ENCODE results near the gene TTC17.
"Not testable (repeated sequence)": the region's sequence is repeated elsewhere in the genome, so short reads cannot be mapped to it uniquely, and the experiment has no call there.

The TTC17 gene, protein sequence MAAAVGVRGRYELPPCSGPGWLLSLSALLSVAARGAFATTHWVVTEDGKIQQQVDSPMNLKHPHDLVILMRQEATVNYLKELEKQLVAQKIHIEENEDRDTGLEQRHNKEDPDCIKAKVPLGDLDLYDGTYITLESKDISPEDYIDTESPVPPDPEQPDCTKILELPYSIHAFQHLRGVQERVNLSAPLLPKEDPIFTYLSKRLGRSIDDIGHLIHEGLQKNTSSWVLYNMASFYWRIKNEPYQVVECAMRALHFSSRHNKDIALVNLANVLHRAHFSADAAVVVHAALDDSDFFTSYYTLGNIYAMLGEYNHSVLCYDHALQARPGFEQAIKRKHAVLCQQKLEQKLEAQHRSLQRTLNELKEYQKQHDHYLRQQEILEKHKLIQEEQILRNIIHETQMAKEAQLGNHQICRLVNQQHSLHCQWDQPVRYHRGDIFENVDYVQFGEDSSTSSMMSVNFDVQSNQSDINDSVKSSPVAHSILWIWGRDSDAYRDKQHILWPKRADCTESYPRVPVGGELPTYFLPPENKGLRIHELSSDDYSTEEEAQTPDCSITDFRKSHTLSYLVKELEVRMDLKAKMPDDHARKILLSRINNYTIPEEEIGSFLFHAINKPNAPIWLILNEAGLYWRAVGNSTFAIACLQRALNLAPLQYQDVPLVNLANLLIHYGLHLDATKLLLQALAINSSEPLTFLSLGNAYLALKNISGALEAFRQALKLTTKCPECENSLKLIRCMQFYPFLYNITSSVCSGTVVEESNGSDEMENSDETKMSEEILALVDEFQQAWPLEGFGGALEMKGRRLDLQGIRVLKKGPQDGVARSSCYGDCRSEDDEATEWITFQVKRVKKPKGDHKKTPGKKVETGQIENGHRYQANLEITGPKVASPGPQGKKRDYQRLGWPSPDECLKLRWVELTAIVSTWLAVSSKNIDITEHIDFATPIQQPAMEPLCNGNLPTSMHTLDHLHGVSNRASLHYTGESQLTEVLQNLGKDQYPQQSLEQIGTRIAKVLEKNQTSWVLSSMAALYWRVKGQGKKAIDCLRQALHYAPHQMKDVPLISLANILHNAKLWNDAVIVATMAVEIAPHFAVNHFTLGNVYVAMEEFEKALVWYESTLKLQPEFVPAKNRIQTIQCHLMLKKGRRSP

DNA sequence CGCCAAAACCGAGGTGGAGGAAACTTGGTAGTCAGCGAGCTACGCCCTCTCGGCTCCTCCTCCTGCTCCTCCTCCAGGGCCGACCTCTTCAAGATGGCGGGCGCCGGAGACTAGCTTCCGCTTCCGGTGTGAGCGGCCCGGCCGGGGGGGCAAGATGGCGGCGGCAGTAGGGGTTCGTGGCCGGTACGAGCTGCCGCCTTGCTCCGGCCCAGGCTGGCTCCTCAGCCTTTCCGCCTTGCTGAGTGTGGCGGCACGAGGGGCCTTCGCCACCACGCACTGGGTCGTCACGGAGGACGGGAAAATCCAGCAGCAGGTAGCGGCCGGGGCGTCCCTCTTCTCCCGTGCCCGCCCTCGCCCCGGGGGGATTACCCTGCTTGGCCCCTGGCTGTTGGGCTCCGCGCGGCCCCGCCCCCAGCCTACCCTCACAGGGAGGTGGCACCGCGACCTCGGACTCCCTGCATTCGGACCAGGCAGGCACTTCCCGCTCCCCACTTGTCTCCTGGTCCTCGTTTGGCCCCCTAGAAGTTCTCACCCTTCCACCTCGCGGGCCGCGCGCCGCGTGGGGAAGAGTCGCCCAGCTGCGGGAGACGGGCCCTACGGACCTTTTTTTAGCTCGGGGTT lies at the start of gene TTC17:
Gene TTC17, plus strand, starts transcription at position 120 of the 621 bp plus-strand sequence. Its CDS starts 35 bp downstream, at position 155.
- DNase-seq: peak; percentile 94 to 96

- DNase-seq: peak; percentile 91 to 92
These were observed 46.7 kb upstream of the TTC17 start, which contains the start of gene API5 for GRCh38 chr11:43311791-43312607. Gene API5 (plus strand): TSS chr11:43311996. CDS start chr11:43312128, 132 bp downstream.

GRCh38 chr11:43315966-43316365 lies 42.8 kb upstream of the TTC17 start:
- DNase-seq: no peak

DNA sequence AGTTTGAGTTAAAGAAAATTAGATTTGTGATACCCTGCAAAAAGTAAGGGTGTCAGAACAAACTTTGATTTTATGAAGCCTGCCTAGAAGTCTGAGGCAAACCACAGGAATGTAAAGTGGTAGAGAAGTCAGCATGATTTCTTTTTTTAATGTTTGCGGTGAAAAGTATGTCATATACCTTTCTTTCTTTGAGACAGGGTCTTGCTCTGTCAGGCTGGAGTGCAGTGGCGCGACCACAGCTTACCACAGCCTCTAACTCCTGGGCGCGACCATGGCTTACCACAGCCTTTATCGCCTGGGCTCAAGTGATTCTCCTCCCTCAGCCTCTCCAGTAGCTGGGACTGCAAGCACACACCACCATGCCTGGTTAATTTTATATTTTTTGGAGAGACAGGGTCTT lies 42.3 kb upstream of the TTC17 start:
- peak; percentile 21 to 27 for DNase-seq

- DNase-seq: no peak
These were observed 30.7 kb upstream of the TTC17 start for GRCh38 chr11:43327987-43328386.

- no peak for DNase-seq
These were observed 30.2 kb upstream of the TTC17 start for GRCh38 chr11:43328482-43328881.

GRCh38 chr11:43341159-43341558 lies 17.6 kb upstream of the TTC17 start:
- no peak for DNase-seq

DNA sequence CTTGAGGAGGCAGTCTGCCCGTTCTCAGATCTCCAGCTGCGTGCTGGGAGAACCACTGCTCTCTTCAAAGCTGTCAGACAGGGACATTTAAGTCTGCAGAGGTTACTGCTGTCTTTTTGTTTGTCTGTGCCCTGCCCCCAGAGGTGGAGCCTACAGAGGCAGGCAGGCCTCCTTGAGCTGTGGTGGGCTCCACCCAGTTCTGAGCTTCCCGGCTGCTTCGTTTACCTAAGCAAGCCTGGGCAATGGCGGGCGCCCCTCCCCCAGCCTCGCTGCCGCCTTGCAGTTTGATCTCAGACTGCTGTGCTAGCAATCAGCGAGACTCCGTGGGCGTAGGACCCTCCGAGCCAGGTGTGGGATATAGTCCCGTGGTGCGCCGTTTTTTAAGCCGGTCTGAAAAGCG lies 7.3 kb upstream of the TTC17 start:
- not testable (repeated sequence) for DNase-seq

- DNase-seq: no peak
These were observed 4.4 kb upstream of the TTC17 start for GRCh38 chr11:43354311-43354710.

DNA sequence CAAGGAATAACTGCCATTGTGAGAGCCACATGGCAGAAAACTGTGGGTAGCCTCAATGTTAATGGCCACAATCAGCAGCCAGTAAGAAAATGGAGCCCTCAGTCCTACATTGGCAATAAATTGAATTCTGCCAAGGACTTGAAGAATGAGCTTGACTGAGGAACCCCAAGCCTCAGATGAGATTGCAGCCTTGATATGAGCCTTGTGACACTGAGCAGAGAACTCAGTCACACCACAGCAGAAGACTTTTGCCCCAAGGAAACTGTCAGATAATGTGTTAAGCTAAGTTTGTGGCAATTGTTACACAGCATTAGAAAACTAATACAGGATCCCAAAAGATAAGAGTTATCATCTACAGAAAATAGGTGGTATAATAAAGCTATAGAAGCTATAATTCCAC lies 2.4 kb upstream of the TTC17 start:
- no peak for DNase-seq

- no peak for DNase-seq
These were observed 380 bp upstream of the TTC17 start for GRCh38 chr11:43358279-43358800.

DNA sequence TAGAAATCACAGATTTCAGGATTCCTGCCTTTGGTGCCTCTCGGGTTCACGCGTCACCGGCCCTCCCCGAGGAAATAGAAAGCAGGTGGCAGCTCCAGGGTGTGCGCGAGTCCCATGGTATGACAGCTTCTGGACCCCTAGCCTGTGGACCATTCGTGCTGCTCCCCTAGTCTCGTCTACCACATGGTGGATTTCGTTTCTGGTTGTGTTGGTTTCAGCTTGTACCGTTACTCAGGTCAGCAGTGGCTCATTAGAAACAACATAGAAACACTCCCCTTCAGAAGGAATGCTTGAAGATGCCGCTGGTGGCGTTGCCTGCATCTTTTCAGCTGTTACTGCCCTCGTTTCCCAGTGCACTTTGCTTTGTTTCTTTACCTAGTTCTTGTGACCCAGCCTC lies 700 bp downstream of the TTC17 start:
- peak in 1 of 2 experiments; percentile 42 for DNase-seq

- no peak for DNase-seq
These were observed 1.8 kb downstream of the TTC17 start for GRCh38 chr11:43360361-43361032.

- DNase-seq: no peak
These were observed 8.0 kb downstream of the TTC17 start for GRCh38 chr11:43366677-43367076.

DNA sequence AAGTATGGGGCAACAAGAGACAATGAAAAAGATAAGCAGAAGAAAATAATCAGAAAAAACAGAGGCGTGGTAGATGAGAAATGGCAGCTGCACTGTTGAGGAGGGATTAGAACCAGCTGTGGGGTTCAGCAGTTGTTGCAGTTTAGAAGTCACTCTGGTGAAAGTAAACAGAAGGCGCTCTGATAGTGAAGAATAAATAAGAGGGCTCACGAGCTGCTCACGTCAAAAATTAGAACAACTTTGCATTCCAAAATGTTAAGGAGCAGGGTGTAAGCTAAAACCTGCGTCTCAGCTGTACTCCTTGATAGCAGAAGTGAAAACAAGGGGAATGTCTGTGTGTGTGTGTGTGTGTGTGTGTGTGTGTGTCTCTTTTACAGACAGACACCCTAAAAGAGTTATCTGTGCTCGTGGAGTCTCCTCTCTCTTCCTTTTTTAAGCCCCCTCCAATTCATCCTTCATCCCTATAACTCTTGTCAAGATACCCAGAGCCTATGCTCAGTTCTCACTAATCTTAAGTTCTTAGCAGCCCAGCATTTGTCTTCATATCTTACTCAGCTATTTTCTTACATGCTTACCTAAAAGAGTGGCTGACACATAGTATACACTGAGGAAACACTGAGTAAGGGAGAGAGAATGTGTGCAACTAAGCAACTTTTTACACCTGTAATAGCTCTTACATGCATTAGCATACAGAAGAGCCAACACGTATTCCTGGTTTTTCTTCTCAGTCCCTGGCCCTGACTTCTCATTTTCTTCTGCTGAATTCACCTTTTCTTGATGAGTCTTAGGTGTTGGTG lies 8.9 kb downstream of the TTC17 start:
- no peak for DNase-seq

DNA sequence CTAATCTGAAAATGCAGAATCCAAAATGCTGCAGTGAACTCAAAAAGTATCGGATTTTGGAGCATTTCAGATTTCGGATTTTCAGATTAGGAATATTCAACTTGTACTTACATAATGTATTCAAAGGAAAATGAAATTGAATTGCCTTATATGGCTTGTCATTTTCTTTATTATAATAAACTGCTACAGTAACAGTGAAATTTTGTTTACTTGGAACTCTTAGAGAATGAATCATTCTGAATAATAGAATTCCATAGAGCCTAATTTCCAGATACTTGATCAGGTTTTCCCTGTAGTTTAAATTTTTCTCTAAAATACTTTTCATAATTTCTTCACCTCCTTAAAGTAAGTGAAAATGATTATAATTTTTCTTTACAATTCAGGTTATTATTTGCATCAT lies 17.3 kb downstream of the TTC17 start:
- DNase-seq: no peak

DNA sequence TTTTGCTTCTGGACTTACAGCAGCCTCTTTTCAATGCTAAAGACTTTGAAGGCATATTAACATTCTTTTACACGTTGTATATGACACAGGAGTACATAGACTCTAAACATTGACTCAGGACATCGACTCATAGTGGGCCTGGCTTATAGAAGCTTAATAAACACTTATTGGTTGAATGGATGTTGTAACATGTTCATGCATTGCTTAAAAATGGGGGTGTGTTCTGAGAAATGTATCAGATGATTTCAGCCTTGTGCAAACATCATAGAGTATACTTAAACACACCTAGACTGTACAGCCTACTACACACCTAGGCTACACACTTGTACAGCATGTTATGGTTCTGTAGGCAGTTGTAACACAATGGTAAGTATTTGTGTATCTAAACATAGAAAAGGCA lies 17.9 kb downstream of the TTC17 start:
- DNase-seq: no peak

- DNase-seq: no peak
These were observed 18.7 kb downstream of the TTC17 start for GRCh38 chr11:43377389-43377788.

- DNase-seq: no peak
These were observed 20.2 kb downstream of the TTC17 start for GRCh38 chr11:43378897-43379296.

DNA sequence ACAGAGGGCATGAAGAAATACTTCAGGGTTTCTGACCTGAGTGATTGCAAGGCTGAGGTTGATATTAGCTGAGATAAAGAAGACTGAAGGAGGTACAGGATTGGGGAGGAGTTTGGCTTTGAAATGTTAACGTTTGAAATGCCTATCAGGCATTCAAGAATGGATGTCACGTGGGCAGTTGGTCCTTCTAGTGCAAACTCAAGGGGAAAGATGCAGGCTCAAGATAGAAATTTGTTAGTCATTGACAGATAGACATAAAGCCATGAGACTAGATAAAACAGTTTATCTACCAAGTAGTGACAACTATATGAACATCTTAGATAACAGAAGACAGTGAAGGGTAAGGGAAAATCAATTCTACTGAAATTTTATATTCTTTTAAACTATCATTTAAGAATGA lies 23.1 kb downstream of the TTC17 start:
- DNase-seq: no peak
